WTC11 (cell line): ENCODE measurements around the gene NSL1.

ENCODE experiments used
- AFF4 ChIP-seq: sonication (generic); formaldehyde crosslinking; IDR thresholded peaks from 2 replicates; pipeline ENCODE4 v1.8.1; 2023; ENCODE audit warnings: mild to moderate bottlenecking, missing genetic modification reagents, borderline replicate concordance
- ARID4B ChIP-seq: sonication (generic); formaldehyde crosslinking; IDR thresholded peaks from 2 replicates; pipeline ENCODE4 v1.8.0; 2023; ENCODE audit warnings: missing genetic modification reagents, mild to moderate bottlenecking, borderline replicate concordance
- ATF1 ChIP-seq: sonication (generic); formaldehyde crosslinking; IDR thresholded peaks from 2 replicates; pipeline ENCODE4 v1.8.1; 2023; ENCODE audit warnings: mild to moderate bottlenecking, moderate library complexity, missing genetic modification reagents
- CTCF ChIP-seq: fragments of 200-600 bp; IDR thresholded peaks from 2 replicates; pipeline ENCODE4 v1.8.0; 2022; ENCODE audit warnings: antibody characterized with exemption
- ETV6 ChIP-seq: sonication (generic); formaldehyde crosslinking; IDR thresholded peaks from 2 replicates; pipeline ENCODE4 v1.8.1; 2022; ENCODE audit warnings: mild to moderate bottlenecking, missing genetic modification reagents
- FOXP1 ChIP-seq: sonication (generic); formaldehyde crosslinking; IDR thresholded peaks from 2 replicates; pipeline ENCODE4 v1.8.0; 2022; ENCODE audit warnings: missing genetic modification reagents, mild to moderate bottlenecking, moderate library complexity, borderline replicate concordance
- FOXP4 ChIP-seq: sonication (generic); formaldehyde crosslinking; IDR thresholded peaks from 2 replicates; pipeline ENCODE4 v1.8.0; 2022; ENCODE audit warnings: mild to moderate bottlenecking, missing genetic modification reagents
- KAT7 ChIP-seq: sonication (generic); formaldehyde crosslinking; IDR thresholded peaks from 2 replicates; pipeline ENCODE4 v1.8.1; 2023; ENCODE audit warnings: missing genetic modification reagents, mild to moderate bottlenecking, borderline replicate concordance
- MLX ChIP-seq: sonication (generic); formaldehyde crosslinking; IDR thresholded peaks from 2 replicates; pipeline ENCODE4 v1.8.1; 2023; ENCODE audit warnings: mild to moderate bottlenecking, missing genetic modification reagents, moderate library complexity
- NFYB ChIP-seq: sonication (generic); formaldehyde crosslinking; conservative IDR thresholded peaks from 2 replicates; pipeline ENCODE4 v1.8.0; 2022; ENCODE audit warnings: low read depth, missing genetic modification reagents
- TCF7 ChIP-seq: sonication (generic); formaldehyde crosslinking; IDR thresholded peaks from 2 replicates; pipeline ENCODE4 v1.8.0; 2022; ENCODE audit warnings: mild to moderate bottlenecking, low read depth, missing genetic modification reagents, moderate library complexity
- TEAD1 ChIP-seq: sonication (generic); formaldehyde crosslinking; IDR thresholded peaks from 2 replicates; pipeline ENCODE4 v1.8.0; 2022; ENCODE audit warnings: mild to moderate bottlenecking, missing genetic modification reagents
- USF1 ChIP-seq: sonication (generic); formaldehyde crosslinking; IDR thresholded peaks from 2 replicates; pipeline ENCODE4 v1.8.0; 2022; ENCODE audit warnings: mild to moderate bottlenecking, missing genetic modification reagents
- ZNF532 ChIP-seq: fragments of 250-450 bp; sonication (Bioruptor Pico); IDR thresholded peaks from 2 replicates; pipeline ENCODE4 v1.9.0; 2021; ENCODE audit warnings: mild to moderate bottlenecking, borderline replicate concordance

GRCh38 chr1:212689758-212690529, 101.6 kb downstream of the NSL1 start:
- TF ChIP-seq CTCF (no peak), ARID4B (CRISPR knock-in tag) (no peak), FOXP1 (no peak), MLX (CRISPR knock-in tag) (no peak), TEAD1 (CRISPR knock-in tag) (no peak), NFYB (no peak), TCF7 (CRISPR knock-in tag) (no peak), AFF4 (CRISPR knock-in tag) (no peak), FOXP4 (CRISPR knock-in tag) (no peak), ZNF532 (no peak), KAT7 (CRISPR knock-in tag) (no peak), USF1 (CRISPR knock-in tag) (no peak), ATF1 (CRISPR knock-in tag) (no peak), ETV6 (CRISPR knock-in tag) (no peak)
